Measurements from ENCODE around the gene NPAT.

- TF ChIP-seq CTCF (IDR thresholded peaks at IDR 0.05), result no peak
- TF ChIP-seq POLR2A (IDR thresholded peaks at IDR 0.05), result no peak
Observed at GRCh38 chr11:108131993-108132392, 90.4 kb downstream of the NPAT start.
